Measurements from ENCODE around the gene ARID1B.
A peak's percentile ranks its signal among the peaks of the same experiment; 100 is the strongest.

ARID1B gene

DNA sequence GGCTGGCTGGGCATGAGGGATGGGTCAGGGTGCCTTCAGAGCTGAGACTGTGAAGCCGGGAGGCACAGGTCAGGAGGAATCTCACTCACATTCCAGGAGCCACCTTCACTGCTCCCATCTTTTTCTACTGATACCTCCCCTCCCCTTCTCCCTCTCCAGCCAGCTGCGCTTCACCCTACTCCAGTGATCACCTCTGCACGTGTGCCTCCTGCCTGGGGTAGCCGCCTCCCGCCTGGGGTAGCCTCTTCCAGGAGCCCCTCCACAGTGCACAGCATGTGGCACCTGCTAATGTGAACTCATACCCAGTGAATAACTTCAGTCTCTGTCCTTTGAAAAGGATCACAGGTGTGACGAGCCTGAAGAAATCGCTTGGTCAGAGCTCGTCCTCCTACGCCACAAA, 313.6 kb downstream of the ARID1B start:
- DNase-seq = no peak

DNA sequence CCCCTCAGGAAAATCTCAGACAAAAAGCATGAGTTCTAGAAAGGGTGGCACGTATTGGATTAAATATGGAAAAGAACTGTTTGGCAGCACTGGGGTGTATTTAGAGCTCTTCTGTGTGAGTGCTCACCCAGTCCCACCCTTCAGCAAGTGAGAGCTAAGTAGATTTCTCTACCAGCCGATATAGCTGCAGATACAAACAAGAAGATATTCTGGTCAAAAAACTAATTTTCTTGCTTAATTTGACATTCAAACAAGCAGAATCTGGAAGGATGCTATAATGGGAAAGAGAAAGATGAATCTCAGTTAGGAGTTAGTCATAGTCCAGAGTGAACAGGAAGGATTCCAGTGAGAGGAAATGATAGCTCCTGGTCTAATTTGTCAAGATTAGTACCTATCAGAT, 314.1 kb downstream of the ARID1B start:
- DNase-seq = no peak

DNA sequence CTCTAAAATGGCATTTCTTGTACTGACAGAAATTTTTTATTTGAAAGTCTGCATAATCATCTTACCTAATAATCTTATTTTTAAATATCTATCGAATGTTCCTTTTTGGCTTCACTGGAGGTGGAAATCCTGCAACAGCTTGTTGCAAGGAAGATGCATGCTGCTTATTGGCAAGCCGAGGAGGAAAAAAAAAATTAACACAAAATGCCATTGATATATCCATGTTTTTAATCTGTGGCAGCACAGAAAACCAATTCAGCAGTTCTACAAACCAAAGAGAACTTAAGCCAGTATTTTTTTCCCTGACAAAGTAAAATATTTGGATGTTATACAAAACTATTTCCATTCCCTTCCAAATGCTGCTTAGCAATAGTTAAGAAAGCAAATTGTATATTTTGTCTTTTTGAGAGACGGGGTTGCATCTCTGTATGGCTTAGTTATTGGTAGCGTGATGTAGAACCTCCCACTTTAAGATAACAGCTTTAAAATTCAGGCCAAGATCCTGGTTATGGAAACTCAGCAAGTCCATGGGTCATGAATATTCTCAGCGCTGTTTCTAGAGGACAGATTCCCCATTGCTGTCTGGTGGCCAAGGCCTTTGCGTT, 314.8 kb downstream of the ARID1B start:
- DNase-seq = no peak

DNA sequence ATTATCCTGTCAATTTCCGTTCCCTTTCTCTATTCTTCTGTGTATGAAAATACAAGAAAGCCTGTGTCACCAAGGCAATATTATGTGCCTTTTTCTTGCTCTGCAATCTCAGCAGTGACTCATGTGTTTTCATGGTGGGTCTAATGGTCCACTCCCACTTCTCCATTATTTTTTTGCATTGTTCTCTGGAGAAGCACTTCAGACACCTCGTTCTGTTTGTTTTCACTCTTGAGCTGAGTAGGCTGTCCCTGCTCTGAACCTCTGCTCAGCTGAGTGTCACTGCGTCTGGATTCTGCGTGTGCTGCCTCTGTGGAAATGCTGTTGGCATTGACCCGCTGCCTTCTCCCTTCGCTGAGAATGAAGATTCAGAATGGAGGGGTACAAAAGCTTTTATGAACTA, 315.6 kb downstream of the ARID1B start:
- DNase-seq = no peak

DNA sequence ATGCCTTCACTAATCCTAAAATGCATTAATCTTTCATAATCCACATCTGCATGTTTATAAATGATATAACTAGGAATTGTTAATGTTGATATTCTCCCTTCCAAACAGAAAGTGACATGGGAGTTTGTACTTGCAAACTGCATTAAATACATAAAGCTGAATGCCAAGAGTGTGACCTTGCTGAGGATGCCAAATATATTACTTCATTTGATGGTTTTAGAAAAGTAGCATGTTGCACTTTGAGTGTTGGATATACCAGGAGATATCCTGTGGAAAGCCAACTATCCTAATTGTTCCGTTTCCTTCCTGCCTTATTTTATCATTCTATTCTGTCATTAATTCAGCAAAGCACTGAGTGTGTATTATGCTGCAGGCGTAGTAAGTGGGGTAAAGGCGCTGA, 316.4 kb downstream of the ARID1B start:
- DNase-seq = no peak

DNA sequence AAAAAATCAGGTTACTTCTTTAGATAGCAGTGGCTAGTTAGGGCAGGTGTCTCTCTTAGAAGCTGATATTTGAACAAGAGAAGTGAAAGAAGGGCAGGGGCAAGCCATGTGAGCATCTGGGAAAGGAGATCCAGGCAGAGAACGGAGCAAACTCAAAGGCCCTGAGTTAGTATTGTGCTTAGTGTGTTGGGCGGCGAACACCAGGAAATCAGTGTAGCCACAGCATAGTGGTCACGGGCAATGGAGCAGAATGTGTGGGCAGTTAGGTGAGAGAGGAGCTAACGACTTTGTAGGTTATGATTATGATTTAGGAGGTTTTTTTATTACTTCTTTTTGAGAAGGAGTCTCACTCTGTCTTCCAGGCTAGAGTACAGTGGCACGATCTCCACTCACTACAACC, 316.9 kb downstream of the ARID1B start:
- DNase-seq = no peak

DNA sequence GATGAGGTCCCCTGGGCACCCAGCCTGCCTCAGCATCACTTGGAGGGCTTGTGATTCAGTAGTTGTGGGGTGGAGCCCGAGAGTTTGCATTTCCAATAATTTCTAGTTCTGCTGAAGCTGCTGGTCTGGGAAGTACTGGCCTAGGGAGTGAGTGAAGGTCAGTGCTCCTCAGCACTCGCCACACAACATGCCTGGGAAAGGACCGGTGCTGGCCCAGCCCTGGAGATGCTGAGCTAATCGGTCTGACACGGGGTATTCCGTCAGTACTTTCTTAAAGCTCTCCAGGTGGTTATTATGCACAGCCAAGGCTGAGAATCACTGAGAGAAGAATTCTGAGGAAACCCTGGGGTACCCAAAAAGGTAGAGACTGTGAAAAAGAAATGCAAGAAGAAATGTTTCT, 317.9 kb downstream of the ARID1B start:
- no peak for DNase-seq

DNA sequence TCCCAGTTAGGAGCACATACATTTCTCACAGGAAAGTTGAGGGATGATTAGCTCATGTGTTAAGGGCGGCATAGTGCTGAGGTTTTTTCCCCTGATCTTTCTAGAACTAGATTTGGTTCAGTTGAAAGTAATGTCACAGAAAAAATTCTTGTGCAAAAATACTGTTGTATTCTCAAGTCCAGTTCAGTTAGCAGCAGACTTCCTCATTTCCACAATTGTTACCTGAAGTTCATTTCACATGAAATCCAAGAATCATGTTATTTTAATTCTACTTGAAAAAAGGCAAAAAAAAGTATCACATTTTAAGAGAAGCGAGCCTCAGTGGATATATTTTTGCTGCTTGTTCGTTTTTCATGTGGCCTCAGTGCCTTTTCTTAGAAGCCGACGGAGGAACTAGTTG, 318.4 kb downstream of the ARID1B start:
- no peak for DNase-seq

DNA sequence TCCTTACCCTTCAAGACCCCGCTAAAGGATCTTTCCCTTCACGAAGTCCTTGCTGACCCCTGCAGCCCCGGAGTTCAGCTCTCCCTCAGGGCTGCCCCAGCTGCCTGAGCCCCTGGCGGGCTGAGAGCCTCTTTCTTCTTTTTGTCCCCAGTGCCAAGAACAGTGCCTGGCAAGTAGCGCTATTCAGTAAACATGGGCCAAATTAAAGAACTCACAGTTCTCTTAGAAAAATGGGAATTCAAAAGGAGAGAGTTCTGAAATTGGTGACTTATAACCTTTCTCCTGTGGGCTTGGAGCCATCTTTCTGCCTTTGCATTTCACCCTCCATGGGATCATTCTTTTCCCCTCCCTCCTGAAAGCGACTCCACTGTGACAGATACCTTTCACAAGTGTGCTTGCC, 318.9 kb downstream of the ARID1B start:
- DNase-seq = no peak

DNA sequence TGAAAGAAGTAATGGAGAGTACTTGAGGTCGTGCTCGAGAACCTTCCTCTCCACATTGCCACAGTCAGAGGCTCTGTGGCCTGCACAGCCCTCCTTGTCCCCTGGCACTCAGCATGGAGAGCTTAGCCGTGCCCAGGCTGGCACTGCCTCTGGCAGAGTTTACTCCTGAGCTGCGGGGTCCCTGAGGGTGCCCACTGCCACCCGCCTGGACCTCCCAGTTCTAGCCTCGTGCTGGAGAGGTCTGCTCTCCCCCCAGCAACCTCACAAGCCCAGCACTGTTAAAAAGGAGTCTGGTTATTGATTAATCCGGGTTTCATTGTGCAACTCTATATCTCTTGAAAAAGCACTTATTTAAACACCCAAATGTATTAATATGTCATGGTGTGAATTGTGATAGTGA, 319.3 kb downstream of the ARID1B start:
- no peak for DNase-seq

DNA sequence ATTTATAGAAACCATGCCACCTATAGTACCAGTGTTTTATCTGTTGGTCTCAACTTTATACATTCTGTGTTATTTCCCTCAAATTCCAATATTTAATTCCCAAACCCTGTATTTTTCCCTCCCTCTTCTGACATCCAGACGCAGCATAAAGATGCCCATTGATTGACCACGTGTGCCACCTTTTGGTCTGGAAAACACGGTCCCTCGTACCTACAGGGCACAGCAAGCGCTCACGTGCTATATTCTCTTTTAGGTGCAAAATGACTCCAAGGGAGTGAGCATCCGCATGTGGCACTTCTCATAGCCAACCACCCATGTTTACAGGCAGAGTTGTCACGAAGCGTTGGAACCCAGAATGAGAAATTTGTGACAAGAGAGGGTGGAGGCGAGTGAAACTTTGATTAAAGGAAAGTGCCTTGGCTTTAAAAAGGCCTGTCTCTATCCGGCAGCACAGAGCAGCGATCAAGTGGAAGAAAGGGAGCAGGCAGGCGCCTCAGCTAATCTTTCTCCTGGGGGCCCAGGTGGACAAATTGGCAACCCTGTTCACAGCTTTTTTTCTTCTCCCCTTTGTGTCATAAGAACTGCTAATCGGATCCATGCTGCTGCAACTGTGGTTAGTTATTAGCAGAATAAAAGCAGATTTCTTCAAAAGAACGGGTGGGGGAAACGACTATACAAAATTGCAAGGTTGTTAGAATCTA, 320.2 kb downstream of the ARID1B start:
- DNase-seq = no peak

DNA sequence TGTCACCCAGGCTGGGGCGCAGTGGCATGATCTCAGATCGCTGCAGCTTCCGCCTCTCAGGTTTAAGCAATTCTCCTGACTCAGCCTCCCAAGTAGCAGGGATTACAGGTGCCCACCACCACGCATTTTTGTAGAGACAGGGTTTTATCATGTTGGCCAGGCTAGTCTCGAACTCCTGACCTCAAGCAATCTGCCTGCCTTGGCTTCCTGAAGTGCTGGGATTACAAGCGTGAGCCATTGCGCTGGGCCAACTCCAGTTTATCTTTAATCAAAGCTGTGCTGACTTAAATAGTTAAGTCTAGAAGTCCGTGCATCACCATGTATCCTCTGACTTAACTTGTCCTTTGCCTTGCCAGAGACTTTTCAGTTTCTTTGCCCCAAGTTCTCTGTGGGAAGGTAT, 321.8 kb downstream of the ARID1B start:
- DNase-seq = no peak

DNA sequence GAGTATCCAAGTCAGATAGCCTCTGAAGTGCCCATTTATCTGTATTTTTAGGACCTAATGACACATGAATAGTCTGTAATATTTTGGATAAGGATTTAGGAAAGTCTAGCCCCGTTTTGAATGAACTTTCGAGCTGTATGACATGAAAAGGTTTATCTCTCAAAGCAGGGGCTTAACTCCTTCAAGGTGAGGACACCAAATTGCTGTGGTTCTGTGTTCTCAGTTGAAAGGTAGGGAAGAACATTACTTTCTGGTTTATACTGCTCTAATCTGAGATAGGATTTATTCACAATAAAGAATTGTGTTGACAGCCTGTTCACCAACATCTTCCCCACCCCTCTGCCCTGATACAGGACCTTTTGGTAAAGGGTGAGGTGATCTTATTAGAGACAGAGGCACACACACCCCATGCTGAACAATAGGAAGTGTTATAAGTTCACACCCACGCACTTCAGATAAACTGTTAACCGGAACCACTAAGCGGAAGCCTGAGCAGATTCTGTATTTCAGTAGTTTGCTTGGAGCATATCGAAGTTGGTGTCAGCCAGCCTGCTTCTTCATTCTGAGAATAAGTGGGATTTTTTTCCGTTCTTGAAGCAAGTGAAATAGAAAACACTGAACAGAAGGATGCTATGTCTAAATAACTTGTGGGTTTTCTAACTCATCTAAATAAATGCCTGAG, 322.9 kb downstream of the ARID1B start:
- DNase-seq = peak; percentile 63 to 72

DNA sequence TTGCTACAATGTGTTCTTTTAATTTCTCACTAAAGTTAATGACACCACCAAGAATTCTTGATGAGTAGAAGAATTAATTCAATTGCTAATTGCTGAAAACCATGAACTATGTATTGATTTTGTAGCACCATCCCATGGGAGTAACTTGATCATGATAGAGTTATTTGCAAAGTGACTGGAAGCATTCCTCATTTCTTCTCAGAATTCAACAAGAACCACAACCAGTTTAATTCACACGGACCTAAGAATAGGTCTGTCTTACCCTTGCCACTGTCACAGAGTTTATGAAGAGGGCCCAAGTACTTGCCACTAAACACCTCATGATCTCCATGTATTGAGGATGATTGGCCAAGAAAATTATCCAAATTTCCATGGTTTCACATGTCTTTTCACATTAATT, 324.0 kb downstream of the ARID1B start:
- no peak for DNase-seq

DNA sequence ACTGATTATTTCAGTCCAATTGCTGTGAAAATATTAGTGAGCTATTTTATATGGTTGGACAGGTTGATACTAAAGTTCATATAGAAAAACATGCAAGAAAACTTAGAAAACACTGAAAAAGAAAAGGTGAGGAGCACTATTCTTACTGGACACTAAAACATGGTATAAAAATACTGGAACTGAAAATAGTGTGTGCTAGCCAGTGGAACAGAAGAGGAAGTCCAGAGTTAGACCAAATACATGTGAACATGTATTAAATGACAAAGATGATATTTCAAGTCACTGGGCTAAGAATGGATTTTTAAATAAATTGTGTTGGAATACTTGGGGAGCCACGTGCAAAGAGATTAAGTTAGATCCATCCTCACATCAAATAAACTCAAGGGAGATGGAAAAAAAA, 327.6 kb downstream of the ARID1B start:
- DNase-seq = no peak

DNA sequence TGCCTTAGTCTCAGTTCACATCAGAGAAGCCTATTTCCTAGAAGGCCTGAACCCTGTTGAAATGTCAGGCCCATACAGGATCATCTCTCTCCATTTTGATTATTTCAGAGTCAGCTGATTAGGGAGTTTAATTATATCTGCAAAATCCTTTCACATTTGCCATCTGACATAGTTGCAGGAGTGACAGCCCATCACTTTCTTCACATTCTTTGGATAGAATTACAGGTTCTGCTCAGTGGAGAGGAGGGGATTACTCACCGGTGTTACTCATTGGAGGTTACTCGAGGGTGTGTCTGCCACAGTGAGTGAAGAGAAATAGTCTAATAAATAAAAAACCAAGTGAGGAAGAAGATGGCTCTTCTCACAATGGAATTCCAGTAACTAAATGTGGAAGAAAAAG, 329.3 kb downstream of the ARID1B start:
- no peak for DNase-seq

DNA sequence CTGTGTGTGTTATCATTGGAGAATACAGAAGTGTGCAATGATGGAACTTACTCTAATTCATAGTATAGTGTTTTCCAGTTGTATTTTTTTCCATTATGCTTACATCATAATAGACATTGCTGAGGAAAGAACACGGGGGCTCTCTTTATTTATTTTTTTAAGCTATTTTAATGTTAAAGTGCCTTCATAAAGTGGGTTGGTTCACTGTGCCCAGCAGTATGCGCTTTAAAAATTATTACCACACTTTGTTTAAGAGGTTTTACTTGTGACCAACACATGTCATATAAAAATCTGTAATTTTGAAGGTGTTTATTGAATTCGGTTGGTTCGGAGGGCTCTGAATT, 330.4 kb downstream of the ARID1B start:
- DNase-seq = no peak

DNA sequence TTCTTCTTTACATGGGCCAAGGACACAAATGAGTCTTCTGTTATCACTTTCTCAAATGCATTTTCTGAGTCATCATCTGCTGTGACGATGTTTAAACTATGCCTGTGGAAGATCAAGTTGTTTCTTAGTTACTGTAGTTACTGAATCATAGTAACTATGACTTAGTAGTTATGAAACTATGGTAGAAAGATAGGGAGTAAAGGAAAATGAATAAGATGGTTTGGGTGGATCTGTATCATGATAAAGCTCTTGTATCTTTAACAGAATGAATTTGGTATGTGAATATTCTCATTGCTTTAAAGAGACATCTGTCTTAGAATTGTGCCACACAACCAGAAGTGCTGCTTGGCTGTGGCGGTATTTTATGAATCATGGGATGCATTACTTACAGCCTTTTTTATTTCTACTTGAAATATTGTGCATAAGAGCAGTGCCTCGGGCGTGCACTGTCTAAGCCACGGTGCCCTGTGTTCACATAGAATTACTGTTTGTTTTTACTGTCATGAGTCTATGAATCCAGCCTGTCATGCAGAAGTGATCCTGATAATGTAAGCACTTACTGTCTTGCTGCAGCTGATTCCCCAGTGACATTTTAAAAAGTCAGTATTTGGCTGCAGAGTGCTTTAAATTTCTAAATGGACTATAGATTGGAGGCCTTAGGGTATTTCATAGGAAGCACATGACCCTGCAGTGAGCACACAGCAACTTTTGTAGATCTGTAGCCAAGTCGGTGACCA, 330.9 kb downstream of the ARID1B start:
- peak in 1 of 2 donors; percentile 13 for DNase-seq

DNA sequence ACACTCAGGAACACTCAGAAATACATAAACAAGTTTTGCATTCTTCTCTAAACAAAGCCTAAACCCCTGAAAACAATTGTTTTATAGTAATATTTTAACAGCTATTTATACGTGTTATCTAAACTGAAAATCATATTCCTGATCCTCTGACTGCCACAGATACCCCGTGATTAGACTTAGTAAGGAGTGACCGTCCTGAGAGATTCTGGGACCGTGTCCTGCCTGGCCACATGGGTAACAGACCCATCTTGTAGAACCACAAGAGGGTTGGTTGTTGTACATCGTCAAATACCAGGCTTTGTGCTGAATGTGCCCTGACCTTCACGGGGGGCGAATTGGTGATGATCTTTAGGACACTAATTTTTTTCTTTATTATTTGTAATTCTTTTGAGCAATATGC, 331.7 kb downstream of the ARID1B start:
- no peak for DNase-seq

DNA sequence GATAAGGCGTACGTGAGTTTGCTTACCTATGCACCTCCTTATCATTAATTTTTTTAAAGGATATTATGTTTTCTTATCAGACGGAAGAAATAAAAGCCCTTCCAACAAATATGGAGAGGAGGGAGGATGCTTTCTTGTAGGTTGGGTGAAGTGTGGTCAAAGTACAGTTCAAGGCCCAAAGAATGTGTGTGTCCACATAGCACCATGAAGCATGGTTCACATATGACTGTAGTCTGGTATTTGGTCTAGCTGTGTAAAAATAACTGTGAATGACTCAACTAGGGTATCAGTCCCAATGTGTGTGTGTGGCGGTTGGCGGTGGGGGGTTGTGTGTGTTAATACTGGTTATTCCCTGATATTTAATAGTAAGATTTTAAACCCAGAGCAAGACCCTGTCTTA, 333.4 kb downstream of the ARID1B start:
- DNase-seq = no peak

DNA sequence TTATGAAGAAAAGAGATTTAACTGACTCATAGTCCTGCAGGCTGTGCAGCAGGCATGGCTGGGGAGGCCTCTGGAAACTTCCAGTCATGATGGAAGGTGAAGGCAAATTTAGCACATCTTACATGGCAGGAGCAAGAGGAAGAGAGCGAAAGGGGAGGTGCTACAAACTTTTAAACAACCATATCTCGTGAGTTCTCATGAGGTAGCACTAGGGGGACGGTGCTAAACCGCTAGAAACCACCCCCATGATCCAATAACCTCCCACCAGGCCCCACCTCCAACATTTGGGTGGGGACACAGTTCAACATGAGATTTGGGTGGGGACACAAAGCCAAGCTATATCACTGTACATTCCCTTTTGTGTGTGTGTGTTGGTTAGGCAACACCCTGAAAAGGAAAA, 336.2 kb downstream of the ARID1B start:
- no peak for DNase-seq

DNA sequence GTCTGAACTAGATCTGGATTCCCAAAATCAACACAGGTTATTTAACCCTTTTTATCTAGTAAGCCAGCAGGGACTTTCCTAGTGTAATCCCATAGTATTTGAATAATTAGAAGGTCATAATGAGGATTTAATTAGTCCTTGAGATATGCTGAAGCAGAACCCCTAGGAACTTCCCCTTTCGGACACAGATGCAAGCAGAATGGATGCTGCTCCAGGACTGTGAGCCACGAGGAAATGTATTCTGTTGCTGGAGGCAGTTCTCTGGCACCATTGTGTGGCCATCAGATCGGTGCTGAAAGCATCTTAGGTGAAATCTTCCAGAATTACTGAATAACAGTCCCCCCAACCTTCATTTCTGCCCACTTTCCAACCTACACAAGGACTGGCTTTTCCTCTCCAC, 339.2 kb downstream of the ARID1B start:
- no peak for DNase-seq

DNA sequence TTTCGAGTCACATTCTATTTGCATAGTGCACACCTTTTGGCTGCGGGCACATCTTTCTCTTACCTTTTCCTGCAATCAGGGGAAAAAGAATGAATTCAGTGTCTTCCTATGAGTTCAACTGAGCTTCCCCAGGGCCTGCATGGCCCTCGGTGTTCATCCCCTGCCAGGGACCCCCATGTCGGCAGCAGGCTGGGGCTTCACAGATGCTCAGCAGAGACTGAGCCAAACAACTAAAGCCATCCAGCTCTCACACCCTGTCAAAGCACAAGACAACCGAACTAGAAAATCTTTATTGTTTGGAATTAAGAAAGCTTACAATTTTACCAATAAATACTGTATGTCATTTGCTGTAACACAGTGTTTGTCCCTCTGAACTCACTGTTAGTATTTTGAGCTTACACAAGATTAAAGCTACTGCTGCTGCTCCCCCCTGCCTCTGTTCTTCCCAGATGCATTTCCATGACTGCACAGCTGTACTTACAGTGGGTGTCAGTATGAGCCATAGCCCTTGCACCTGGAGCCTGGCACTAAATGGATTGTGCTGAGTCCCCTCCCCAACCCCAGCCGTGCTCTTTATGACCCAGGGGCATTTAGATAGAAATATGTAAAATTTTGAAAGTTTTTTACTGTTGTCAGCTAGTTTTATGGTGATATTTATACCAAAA, 340.4 kb downstream of the ARID1B start:
- DNase-seq = no peak

Data from CD4-positive, alpha-beta T cell treated with Interleukin-4 for 1 hour (primary cell).